ENCODE results near the gene RSL24D1. TPM values are rescaled to one million over a fixed set of nuclear protein-coding genes. Genes with fewer than 3 reads are reported as not detected.

RSL24D1 gene
- total and polyA plus RNA-seq, 7 donors, result 56.2 to 171 (median 106) TPM

DNA sequence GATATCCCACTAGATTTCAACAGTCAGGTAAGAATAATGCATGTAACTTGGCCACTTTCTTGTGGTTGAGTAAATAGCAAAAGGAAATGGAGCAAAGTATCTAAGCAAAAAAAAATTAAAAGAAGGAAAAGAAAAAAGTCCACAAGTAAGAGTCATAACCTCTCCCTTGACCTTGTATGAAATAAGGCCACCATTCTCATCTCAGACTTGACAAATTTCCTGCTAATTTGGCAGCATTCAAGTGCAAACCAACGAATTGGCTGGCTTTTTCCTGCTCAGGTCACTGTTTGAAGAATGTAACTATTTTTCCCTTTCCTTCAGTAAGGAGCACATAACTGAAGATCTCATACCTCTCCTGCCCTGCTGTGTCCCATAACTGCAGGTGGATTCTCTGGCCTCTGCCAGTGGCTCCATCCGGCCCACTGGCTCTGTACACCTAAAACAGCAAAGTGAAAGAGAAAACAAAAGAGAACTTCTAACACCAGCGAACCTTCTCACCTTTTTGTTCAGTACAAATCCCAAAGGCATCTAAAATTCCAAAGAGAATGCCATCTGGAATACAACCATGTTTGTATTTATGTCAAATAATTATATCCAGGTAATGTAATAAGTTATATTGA is 33.4 kb upstream of the RSL24D1 start:
- H3K36me3 ChIP-seq, result peaks cover 0 to 29% (median 2%) of the 10 kb centered on the region in 4 donors
- DNase-seq, result no peak
- no peaks in the 10 kb centered on the region for H3K9me3 ChIP-seq
- H3K27ac ChIP-seq, result no peak overlapping the region
- H3K4me1 ChIP-seq, result no peaks in the 10 kb centered on the region
- intact Hi-C loops (cut with DNase I), result no loop called here
- H3K27me3 ChIP-seq, result no peaks in the 10 kb centered on the region
- TF ChIP-seq EP300 (IDR thresholded peaks at IDR 0.05) (no peak), POLR2A (IDR thresholded peaks at IDR 0.05) (no peak), POLR2AphosphoS5 (IDR thresholded peaks at IDR 0.05) (no peak)
- TF ChIP-seq, protein P1, sequence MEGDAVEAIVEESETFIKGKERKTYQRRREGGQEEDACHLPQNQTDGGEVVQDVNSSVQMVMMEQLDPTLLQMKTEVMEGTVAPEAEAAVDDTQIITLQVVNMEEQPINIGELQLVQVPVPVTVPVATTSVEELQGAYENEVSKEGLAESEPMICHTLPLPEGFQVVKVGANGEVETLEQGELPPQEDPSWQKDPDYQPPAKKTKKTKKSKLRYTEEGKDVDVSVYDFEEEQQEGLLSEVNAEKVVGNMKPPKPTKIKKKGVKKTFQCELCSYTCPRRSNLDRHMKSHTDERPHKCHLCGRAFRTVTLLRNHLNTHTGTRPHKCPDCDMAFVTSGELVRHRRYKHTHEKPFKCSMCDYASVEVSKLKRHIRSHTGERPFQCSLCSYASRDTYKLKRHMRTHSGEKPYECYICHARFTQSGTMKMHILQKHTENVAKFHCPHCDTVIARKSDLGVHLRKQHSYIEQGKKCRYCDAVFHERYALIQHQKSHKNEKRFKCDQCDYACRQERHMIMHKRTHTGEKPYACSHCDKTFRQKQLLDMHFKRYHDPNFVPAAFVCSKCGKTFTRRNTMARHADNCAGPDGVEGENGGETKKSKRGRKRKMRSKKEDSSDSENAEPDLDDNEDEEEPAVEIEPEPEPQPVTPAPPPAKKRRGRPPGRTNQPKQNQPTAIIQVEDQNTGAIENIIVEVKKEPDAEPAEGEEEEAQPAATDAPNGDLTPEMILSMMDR (IDR thresholded peaks at IDR 0.05), result no peak
- no peak overlapping the region for H3K4me3 ChIP-seq
- WGBS, 2 donors, result 62 to 71% methylated on average over 3 of the region's 3 CpGs

DNA sequence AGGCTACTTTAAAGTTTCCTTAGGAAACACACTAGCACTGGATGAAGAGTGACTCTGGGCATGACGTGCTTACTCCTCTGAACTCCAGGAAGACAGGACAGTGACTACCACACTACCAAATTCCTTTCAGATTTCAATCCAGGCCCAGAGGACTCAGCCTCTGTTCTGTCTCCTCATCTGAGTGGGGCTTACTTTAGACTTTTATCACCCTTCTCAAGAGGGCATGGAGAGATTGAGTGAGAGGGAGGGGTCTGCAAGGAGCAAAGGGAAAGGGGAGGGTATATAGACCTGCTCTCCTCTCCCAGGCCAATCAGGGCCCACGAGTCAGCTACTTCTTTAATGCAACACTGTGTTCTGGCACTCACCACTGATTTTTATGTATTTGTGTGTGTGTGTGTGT is 29.4 kb upstream of the RSL24D1 start:
- H3K4me3 ChIP-seq, result no peak overlapping the region
- TF ChIP-seq, protein P1 (IDR thresholded peaks at IDR 0.05), result no peak
- TF ChIP-seq POLR2A (IDR thresholded peaks at IDR 0.05) (no peak), POLR2AphosphoS5 (IDR thresholded peaks at IDR 0.05) (no peak), EP300 (IDR thresholded peaks at IDR 0.05) (no peak)
- intact Hi-C loops (cut with DNase I), result no loop called here
- peaks cover 0 to 5% (median 0%) of the 10 kb centered on the region in 4 donors for H3K4me1 ChIP-seq
- H3K36me3 ChIP-seq, result peaks cover 0 to 58% (median 2%) of the 10 kb centered on the region in 4 donors
- H3K9me3 ChIP-seq, result no peaks in the 10 kb centered on the region
- DNase-seq, result no peak
- H3K27me3 ChIP-seq, result no peaks in the 10 kb centered on the region
- 88 to 92% methylated on average over 2 of the region's 2 CpGs for WGBS, 2 donors
- H3K27ac ChIP-seq, result no peak overlapping the region

DNA sequence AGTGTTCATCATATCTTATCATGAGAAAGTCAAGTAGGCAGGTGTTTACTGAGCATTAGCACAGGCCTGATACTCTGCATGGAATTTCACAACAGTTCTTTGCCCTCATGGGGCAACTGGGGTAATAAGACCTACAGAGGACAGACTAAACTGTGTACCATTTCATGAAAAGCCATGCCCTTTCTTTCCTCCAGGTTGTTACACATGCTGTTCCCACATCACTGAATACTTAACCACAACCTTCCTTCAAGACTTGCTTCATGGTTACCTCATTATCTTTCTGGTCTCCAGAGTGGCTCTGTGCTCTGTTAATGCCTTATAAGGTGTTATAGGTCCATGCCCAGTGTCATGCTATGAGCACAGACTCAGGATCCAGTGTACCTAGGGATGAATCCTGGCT is 28.2 kb upstream of the RSL24D1 start:
- DNase-seq, result no peak
- Histone ChIP-seq H3K27ac (no peak overlapping the region), H3K4me1 (peaks cover 0 to 5% (median 0%) of the 10 kb centered on the region in 4 donors), H3K27me3 (no peaks in the 10 kb centered on the region), H3K9me3 (no peaks in the 10 kb centered on the region), H3K36me3 (peaks cover 0 to 66% (median 2%) of the 10 kb centered on the region in 4 donors), H3K4me3 (no peak overlapping the region)
- TF ChIP-seq, protein P1 (IDR thresholded peaks at IDR 0.05), result no peak
- TF ChIP-seq EP300 (IDR thresholded peaks at IDR 0.05) (no peak), POLR2A (IDR thresholded peaks at IDR 0.05) (no peak), POLR2AphosphoS5 (IDR thresholded peaks at IDR 0.05) (no peak)
- intact Hi-C loops (cut with DNase I), result no loop called here

DNA sequence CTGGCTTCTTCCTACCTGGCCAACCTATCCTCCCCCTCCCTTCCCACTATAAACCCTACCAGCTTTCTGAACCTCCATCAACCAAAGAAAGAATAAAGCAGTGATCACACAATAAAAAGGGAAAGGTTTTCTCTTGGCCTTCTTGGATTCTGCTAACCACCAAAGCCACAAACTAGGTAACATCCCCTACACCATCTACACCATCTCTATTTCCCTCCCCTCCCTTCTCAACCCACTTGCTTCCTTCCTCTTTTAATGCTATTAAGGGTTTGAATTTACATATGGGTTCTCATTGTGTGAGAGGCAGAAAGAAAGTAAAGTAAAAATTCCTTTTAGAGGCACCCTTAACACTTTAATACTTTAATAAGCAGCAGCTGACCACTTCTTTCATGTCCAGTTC is 25.8 kb upstream of the RSL24D1 start:
- H3K27ac ChIP-seq, result no peak overlapping the region
- peaks cover 0 to 52% (median 2%) of the 10 kb centered on the region in 4 donors for H3K36me3 ChIP-seq
- no peak for TF ChIP-seq POLR2A (IDR thresholded peaks at IDR 0.05)
- TF ChIP-seq POLR2AphosphoS5 (IDR thresholded peaks at IDR 0.05), result no peak
- no peak for TF ChIP-seq EP300 (IDR thresholded peaks at IDR 0.05)
- TF ChIP-seq, protein P1 (IDR thresholded peaks at IDR 0.05), result no peak

More for the DNA sequence above, 25.8 kb upstream of the RSL24D1 start:
- DNase-seq, result no peak
- Histone ChIP-seq H3K27me3 (no peaks in the 10 kb centered on the region), H3K4me3 (no peak overlapping the region), H3K4me1 (peaks cover 0 to 7% (median 5%) of the 10 kb centered on the region in 4 donors), H3K9me3 (no peaks in the 10 kb centered on the region)
- intact Hi-C loops (cut with DNase I), result no loop called here

All from sigmoid colon (tissue), 7 donors.